SU-DHL-6 (cell line): Measurements from ENCODE around the gene LTB4R2.

ENCODE experiments used
- H2AFZ ChIP-seq: fragments of 200-600 bp; sonication (generic); 2 replicates; pipeline ENCODE4 v1.6.1; 2014; ENCODE audit warnings: low read depth, mild to moderate bottlenecking, moderate library complexity, mixed read lengths, antibody characterized with exemption, low read length; ENCODE audit not compliant: severe bottlenecking
- H3F3A ChIP-seq: fragments of 200-600 bp; shearing (Covaris generic); 2 replicates; pipeline ENCODE4 v1.6.0; 2016; ENCODE audit warnings: antibody characterized with exemption, mild to moderate bottlenecking; ENCODE audit not compliant: insufficient read depth
- H3K27ac ChIP-seq: fragments of 200-600 bp; sonication (generic); 2 replicates; pipeline ENCODE4 v1.5.1; 2016; ENCODE audit warnings: low read depth, mild to moderate bottlenecking, low read length, moderate library complexity, mixed read lengths
- H3K27me3 ChIP-seq: fragments of 200-600 bp; sonication (generic), shearing (Covaris generic); 2 replicates; pipeline ENCODE4 v1.6.0; 2014; ENCODE audit warnings: mild to moderate bottlenecking, low read length
- H3K36me3 ChIP-seq: fragments of 200-600 bp; sonication (generic); 2 replicates; pipeline ENCODE4 v1.6.1; 2014; ENCODE audit warnings: mild to moderate bottlenecking, low read length, mixed read lengths
- H3K4me2 ChIP-seq: fragments of 300-600, 200-600 bp; shearing (Covaris generic), sonication (generic); 2 replicates; pipeline ENCODE4 v1.6.0; 2014; ENCODE audit warnings: low read length, low read depth, mild to moderate bottlenecking; ENCODE audit not compliant: poor library complexity, severe bottlenecking
- H3K4me3 ChIP-seq: fragments of 200-600 bp; sonication (generic); 2 replicates; pipeline ENCODE4 v1.5.1; 2014; ENCODE audit warnings: antibody characterized with exemption, low read length, mild to moderate bottlenecking, mixed read lengths; ENCODE audit not compliant: insufficient read depth, poor library complexity, severe bottlenecking
- H3K79me2 ChIP-seq: fragments of 200-600 bp; sonication (generic); 2 replicates; pipeline ENCODE4 v1.6.1; 2014; ENCODE audit warnings: mild to moderate bottlenecking, low read length, moderate library complexity; ENCODE audit not compliant: insufficient read depth
- H3K9ac ChIP-seq: fragments of 200-600 bp; sonication (generic); 2 replicates; pipeline ENCODE4 v1.7.0; 2014; ENCODE audit warnings: mild to moderate bottlenecking, low read length
- H3K9me2 ChIP-seq: fragments of 200-600 bp; sonication (generic); replicated peaks from 2 replicates; pipeline ENCODE4 v1.6.1; 2014; ENCODE audit warnings: low read length; ENCODE audit not compliant: insufficient read depth
- H3K9me3 ChIP-seq: fragments of 200-600 bp; sonication (generic); 2 replicates; pipeline ENCODE4 v1.6.1; 2014; ENCODE audit warnings: low read length, mixed read lengths; ENCODE audit not compliant: insufficient read depth
- H4K20me1 ChIP-seq: fragments of 200-600 bp; sonication (generic); 2 replicates; pipeline ENCODE4 v1.6.1; 2014; ENCODE audit warnings: low read depth, mild to moderate bottlenecking, antibody characterized with exemption, low read length, moderate library complexity, mixed read lengths
- EZH2phosphoT487 ChIP-seq: fragments of 200-600 bp; sonication (generic), shearing (Covaris generic); conservative IDR thresholded peaks from 2 replicates; pipeline ENCODE4 v1.6.1; 2018; ENCODE audit warnings: mild to moderate bottlenecking, antibody characterized with exemption, low read length, moderate library complexity, mixed read lengths
- TF ChIP-seq, protein P1 (sequence below): fragments of 200-600 bp; sonication (generic); IDR thresholded peaks from one replicate; pipeline ENCODE4 v1.5.1; 2017; ENCODE audit warnings: antibody characterized with exemption, mild to moderate bottlenecking, low read length, moderate library complexity; ENCODE audit not compliant: insufficient read depth, poor library complexity, severe bottlenecking

Gene LTB4R2

DNA sequence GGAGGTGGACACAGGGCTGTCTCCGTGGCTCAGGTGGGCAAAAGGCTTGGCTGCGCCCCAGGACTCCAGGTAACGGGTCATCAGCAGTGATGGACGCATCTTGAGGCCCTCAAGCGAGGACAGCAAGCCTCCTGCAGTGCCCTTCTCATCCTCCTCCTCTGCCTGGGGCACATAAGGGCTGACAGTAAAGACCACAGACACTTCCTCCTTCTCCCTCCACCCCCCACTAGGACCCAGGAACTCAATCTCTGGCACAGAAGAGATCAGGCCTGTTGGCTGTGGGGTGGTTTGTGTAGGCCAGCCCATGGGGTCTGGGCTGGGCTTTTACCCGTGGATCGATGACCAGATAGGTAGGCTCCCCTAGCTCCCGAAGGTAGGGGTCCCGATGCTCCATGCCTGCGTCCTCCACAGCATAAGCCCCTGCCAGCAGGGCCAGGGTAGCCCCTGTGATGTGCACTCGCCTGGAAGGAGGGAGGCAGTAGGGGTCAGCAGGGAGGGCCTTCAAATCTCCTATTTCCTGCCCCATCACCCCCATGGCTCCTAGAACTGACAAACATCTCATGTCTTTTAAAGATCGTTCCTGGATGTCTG is 19.2 kb downstream of the LTB4R2 start:
- TF ChIP-seq EZH2phosphoT487, result no peak
- TF ChIP-seq, protein P1, sequence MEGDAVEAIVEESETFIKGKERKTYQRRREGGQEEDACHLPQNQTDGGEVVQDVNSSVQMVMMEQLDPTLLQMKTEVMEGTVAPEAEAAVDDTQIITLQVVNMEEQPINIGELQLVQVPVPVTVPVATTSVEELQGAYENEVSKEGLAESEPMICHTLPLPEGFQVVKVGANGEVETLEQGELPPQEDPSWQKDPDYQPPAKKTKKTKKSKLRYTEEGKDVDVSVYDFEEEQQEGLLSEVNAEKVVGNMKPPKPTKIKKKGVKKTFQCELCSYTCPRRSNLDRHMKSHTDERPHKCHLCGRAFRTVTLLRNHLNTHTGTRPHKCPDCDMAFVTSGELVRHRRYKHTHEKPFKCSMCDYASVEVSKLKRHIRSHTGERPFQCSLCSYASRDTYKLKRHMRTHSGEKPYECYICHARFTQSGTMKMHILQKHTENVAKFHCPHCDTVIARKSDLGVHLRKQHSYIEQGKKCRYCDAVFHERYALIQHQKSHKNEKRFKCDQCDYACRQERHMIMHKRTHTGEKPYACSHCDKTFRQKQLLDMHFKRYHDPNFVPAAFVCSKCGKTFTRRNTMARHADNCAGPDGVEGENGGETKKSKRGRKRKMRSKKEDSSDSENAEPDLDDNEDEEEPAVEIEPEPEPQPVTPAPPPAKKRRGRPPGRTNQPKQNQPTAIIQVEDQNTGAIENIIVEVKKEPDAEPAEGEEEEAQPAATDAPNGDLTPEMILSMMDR, result no peak
- Histone ChIP-seq H3F3A (no peaks in the 10 kb centered on the region), H3K4me2 (no peak overlapping the region), H3K79me2 (no peaks in the 10 kb centered on the region), H3K9me2 (no peaks in the 10 kb centered on the region), H3K4me3 (no peak overlapping the region), H4K20me1 (no peaks in the 10 kb centered on the region), H3K27ac (no peak overlapping the region), H3K9me3 (no peaks in the 10 kb centered on the region), H2AFZ (no peak overlapping the region), H3K36me3 (no peaks in the 10 kb centered on the region), H3K9ac (no peak overlapping the region), H3K27me3 (no peaks in the 10 kb centered on the region)

DNA sequence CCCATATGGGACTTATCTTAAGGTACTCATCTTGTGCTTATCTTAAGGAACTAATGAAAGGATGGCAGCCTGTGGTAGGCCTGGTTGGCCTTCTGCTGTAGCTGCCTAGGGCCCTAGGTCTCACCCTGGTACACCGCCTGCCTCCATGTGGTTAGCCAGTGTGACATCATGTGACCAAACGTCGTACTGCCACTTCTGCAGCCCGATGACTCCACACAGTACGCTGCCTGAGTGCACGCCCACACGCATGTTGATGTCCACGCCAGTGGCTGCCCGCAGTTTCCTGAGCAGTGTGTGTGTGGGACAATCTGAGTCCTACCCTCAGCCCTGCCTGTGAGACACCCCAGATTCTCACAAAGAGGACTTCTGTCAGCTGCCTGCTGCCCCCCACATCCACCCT is 19.8 kb downstream of the LTB4R2 start:
- Histone ChIP-seq H4K20me1 (no peaks in the 10 kb centered on the region), H3K27ac (no peak overlapping the region)
- TF ChIP-seq, protein P1, result no peak
- TF ChIP-seq EZH2phosphoT487, result no peak

DNA sequence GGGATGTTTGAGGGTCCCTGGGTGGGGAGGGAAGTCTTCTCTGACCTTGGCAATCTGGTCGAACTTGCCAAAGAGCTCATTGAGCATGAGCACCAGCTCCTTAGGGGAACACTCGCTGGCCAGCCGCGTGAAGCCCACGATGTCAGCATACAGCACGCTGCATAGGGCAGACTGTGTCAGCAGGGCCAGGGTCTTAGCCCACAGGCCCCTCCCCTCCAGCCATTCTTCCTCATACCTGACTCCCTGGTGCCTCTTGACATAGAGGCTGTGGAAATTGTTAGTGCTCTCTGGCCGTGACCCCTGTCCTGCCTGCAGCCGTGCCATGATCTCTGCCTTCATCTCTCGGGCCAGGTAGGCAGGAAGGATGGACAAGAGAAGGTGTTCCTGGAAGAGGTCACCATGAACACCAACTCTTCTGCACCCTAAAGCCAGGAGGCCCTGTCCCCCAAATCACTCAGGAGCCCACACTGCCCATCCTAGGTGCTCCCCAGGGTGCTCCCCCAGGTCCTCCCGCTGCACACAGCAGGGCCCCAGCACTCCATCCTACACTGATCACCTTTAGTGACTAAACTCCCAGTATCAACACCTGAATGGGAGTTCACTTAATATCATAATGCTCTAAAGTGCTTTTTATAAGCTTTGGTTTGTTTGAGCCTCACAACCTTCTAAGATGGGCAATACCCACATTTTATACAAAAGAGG is 21.2 kb downstream of the LTB4R2 start:
- Histone ChIP-seq H3K9me3 (no peaks in the 10 kb centered on the region), H3K27ac (no peak overlapping the region), H3F3A (no peaks in the 10 kb centered on the region), H3K4me3 (no peak overlapping the region), H3K9ac (no peak overlapping the region), H3K36me3 (no peaks in the 10 kb centered on the region), H4K20me1 (no peaks in the 10 kb centered on the region), H3K4me2 (no peak overlapping the region), H3K27me3 (no peaks in the 10 kb centered on the region), H3K79me2 (no peaks in the 10 kb centered on the region), H3K9me2 (no peaks in the 10 kb centered on the region), H2AFZ (no peak overlapping the region)
- TF ChIP-seq, protein P1, result no peak
- no peak for TF ChIP-seq EZH2phosphoT487

More for the DNA sequence above, 19.8 kb downstream of the LTB4R2 start:
- H3K36me3 ChIP-seq, result no peaks in the 10 kb centered on the region
- H3K4me3 ChIP-seq, result no peak overlapping the region
- no peaks in the 10 kb centered on the region for H3K27me3 ChIP-seq
- H3F3A ChIP-seq, result no peaks in the 10 kb centered on the region
- H3K79me2 ChIP-seq, result no peaks in the 10 kb centered on the region
- no peak overlapping the region for H3K4me2 ChIP-seq
- no peaks in the 10 kb centered on the region for H3K9me3 ChIP-seq
- H3K9ac ChIP-seq, result no peak overlapping the region
- no peaks in the 10 kb centered on the region for H3K9me2 ChIP-seq
- no peak overlapping the region for H2AFZ ChIP-seq
